ENCODE data around the gene SIGLEC1. TPM values are rescaled to one million over a fixed set of nuclear protein-coding genes. Genes with fewer than 3 reads are reported as not detected.

SIGLEC1 gene
- total RNA-seq, 2 experiments from 2014 or later: not detected

GRCh38 chr20:3681352-3681930, 31.0 kb downstream of the SIGLEC1 start:
- intact Hi-C loops (cut with micrococcal nuclease): no loop called here
- Mint-ChIP-seq H3K27ac (no peak overlapping the region), H3K4me1 (ENCODE audit: low read depth) (no peaks in the 10 kb centered on the region), H3K9me3 (no peaks in the 10 kb centered on the region), H3K27me3 (peaks cover 37% of the 10 kb centered on the region), H3K36me3 (ENCODE audit: low read depth) (no peaks in the 10 kb centered on the region), H3K4me3 (no peak overlapping the region)
- DNase-seq (no peak), ATAC-seq (no peak)
- no peak for TF ChIP-seq CTCF (IDR thresholded peaks at IDR 0.05)
- POLR2A ChIA-PET: no interaction called here
- CTCF ChIA-PET: interaction anchor here (0.9 kb wide), 1 partner anchor 118 kb away, joined by 3 read pairs; no protein-coding TSS in a partner anchor

GRCh38 chr20:3680701-3681351, 31.6 kb downstream of the SIGLEC1 start:
- Mint-ChIP-seq H3K4me1 (ENCODE audit: low read depth) (no peaks in the 10 kb centered on the region), H3K9me3 (no peaks in the 10 kb centered on the region), H3K4me3 (no peak overlapping the region), H3K27ac (no peak overlapping the region), H3K27me3 (peaks cover 39% of the 10 kb centered on the region), H3K36me3 (ENCODE audit: low read depth) (no peaks in the 10 kb centered on the region)
- TF ChIP-seq CTCF (IDR thresholded peaks at IDR 0.05): no peak
- ATAC-seq (no peak), DNase-seq (no peak)
- intact Hi-C loops (cut with micrococcal nuclease): no loop called here
- ChIA-PET CTCF (interaction anchor here (0.9 to 5.2 kb wide), 2 partner anchors 28 to 117 kb away, joined by 3 to 79 read pairs; no protein-coding TSS in a partner anchor), POLR2A (no interaction called here)

GRCh38 chr20:3679749-3680700, 32.4 kb downstream of the SIGLEC1 start:
- H3K9me3 Mint-ChIP-seq: no peaks in the 10 kb centered on the region
- no peaks in the 10 kb centered on the region for H3K4me1 Mint-ChIP-seq (ENCODE audit: low read depth)
- H3K27me3 Mint-ChIP-seq: peaks cover 43% of the 10 kb centered on the region
- no peak for TF ChIP-seq CTCF (IDR thresholded peaks at IDR 0.05)
- no peak overlapping the region for H3K27ac Mint-ChIP-seq
- DNase-seq: no peak
- ATAC-seq: no peak
- no peak overlapping the region for H3K4me3 Mint-ChIP-seq
- ChIA-PET POLR2A (interaction anchor here (0.6 kb wide), 1 partner anchor 19 kb away, joined by 4 read pairs; no protein-coding TSS in a partner anchor), CTCF (interaction anchor here (4.5 to 5.2 kb wide), 2 partner anchors 17 to 29 kb away, joined by 32 to 79 read pairs; no protein-coding TSS in a partner anchor)
- no peaks in the 10 kb centered on the region for H3K36me3 Mint-ChIP-seq (ENCODE audit: low read depth)
- intact Hi-C loops (cut with micrococcal nuclease): loop anchor here (5.0 kb wide), 1 partner anchor 32 kb away; the partner anchor contains the start of gene SIGLEC1

GRCh38 chr20:3678856-3679720, 33.3 kb downstream of the SIGLEC1 start:
- no peak for TF ChIP-seq CTCF (IDR thresholded peaks at IDR 0.05)
- Mint-ChIP-seq H3K27me3 (peaks cover 46% of the 10 kb centered on the region), H3K4me3 (no peak overlapping the region), H3K4me1 (ENCODE audit: low read depth) (no peaks in the 10 kb centered on the region), H3K36me3 (ENCODE audit: low read depth) (no peaks in the 10 kb centered on the region), H3K27ac (no peak overlapping the region), H3K9me3 (no peaks in the 10 kb centered on the region)
- POLR2A ChIA-PET: interaction anchor here (0.6 kb wide), 1 partner anchor 20 kb away, joined by 4 read pairs; no protein-coding TSS in a partner anchor
- intact Hi-C loops (cut with micrococcal nuclease): loop anchor here (5.0 kb wide), 1 partner anchor 33 kb away; the partner anchor contains the start of gene SIGLEC1
- ATAC-seq: no peak
- CTCF ChIA-PET: interaction anchor here (3.3 to 5.2 kb wide), 3 partner anchors 12 to 30 kb away, joined by 31 to 79 read pairs (median 32); no protein-coding TSS in a partner anchor
- no peak for DNase-seq
